GM13976 (cell line): ENCODE results near the gene PANX1.

Source experiments
- DNase-seq: peaks from one replicate; pipeline ENCODE4 v3.0.0; 2012; ENCODE audit warnings: low spot score
- in situ Hi-C: fragments of 300-500 bp; cut with MboI; formaldehyde crosslinking; loops from one replicate; pipeline ENCODE4 v1.12.0; 2022; ENCODE audit warnings: low sequenced_read_pairs, mixed read lengths, inconsistent platforms; ENCODE audit not compliant: unreplicated experiment
- TF ChIP-seq, protein P1 (sequence below): IDR thresholded peaks from 2 replicates; pipeline ENCODE4 v1.5.1; 2012; ENCODE audit warnings: borderline replicate concordance, mild to moderate bottlenecking; ENCODE audit not compliant: insufficient read depth; ENCODE audit errors: extremely low read depth, missing control alignments, control extremely low read depth

Gene PANX1

GRCh38 chr11:94181943-94182342 is 53.3 kb downstream of the PANX1 start:
- TF ChIP-seq, protein P1, sequence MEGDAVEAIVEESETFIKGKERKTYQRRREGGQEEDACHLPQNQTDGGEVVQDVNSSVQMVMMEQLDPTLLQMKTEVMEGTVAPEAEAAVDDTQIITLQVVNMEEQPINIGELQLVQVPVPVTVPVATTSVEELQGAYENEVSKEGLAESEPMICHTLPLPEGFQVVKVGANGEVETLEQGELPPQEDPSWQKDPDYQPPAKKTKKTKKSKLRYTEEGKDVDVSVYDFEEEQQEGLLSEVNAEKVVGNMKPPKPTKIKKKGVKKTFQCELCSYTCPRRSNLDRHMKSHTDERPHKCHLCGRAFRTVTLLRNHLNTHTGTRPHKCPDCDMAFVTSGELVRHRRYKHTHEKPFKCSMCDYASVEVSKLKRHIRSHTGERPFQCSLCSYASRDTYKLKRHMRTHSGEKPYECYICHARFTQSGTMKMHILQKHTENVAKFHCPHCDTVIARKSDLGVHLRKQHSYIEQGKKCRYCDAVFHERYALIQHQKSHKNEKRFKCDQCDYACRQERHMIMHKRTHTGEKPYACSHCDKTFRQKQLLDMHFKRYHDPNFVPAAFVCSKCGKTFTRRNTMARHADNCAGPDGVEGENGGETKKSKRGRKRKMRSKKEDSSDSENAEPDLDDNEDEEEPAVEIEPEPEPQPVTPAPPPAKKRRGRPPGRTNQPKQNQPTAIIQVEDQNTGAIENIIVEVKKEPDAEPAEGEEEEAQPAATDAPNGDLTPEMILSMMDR, result no peak
- no peak for DNase-seq
- in situ Hi-C loops, result no loop called here

- DNase-seq, result no peak
- in situ Hi-C loops, result no loop called here
- TF ChIP-seq, protein P1, result no peak
Observed at GRCh38 chr11:94183251-94183885, 54.7 kb downstream of the PANX1 start.

- in situ Hi-C loops, result no loop called here
- TF ChIP-seq, protein P1, result peak; percentile 63
- DNase-seq, result peak; percentile 22
Observed at GRCh38 chr11:94183886-94184264, 55.2 kb downstream of the PANX1 start.

DNA sequence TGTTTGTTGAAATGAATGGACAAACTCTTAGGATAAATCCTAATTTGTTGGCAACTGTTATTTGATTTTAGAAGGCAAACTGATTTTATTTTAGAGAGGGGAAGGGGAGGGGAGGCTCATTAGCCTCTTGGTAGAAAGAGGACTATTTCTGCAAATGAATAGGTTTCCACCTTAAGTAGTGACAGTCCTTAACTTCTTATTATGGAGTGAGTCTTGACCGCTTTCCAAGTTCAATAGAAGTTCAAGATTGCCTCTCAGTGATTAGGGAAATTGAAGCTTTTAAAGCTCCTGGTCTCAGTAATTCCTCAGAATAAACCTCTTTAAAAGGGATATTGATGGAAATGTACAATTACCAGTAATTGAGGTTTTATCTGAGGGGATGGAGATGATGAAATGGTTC is 55.7 kb downstream of the PANX1 start:
- DNase-seq, result no peak
- in situ Hi-C loops, result no loop called here
- TF ChIP-seq, protein P1, result no peak

GRCh38 chr11:94184846-94185245 is 56.2 kb downstream of the PANX1 start:
- no peak for DNase-seq
- TF ChIP-seq, protein P1, result no peak
- in situ Hi-C loops, result no loop called here

DNA sequence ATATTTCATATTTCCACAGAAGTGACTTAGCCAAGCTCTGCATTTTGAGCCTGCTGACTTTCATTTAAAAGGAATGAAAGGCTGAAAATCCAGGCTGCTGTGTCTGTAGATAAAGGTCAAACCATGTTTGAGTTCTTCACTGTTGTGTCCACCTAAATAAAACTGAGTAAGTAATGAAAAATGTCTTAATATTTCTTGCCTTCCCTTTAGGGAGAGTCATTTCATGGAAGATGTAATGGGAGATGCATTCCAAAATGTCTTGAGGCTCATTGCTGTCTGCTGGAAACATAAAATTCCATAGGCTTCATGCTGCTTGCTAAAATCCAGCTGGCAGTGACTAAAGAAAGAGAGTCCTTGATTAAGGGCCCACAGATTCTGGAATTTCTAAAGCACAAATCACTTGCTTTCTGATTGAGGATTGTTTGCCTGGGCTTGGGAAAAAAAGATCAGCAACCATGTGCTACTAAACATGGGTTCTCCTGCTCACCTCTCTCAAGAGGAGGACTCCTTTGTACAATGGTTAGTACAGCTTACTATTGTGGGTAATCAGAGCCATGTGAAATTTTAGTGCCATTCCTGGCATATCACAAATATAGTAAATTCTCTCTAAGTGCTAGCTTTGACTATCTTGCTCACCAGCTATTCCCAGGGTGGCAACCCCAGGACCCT is 56.9 kb downstream of the PANX1 start:
- TF ChIP-seq, protein P1, result no peak
- in situ Hi-C loops, result no loop called here
- DNase-seq, result no peak
